Stimulated activated CD8-positive, alpha-beta memory T cell treated with anti-CD3 and anti-CD28 coated beads, Interleukin-7, amount 100 ng/mL, for 1 hour (primary cell): ENCODE data around the gene SLC35F4.
"Not testable (repeated sequence)": the region's sequence is repeated elsewhere in the genome, so short reads cannot be mapped to it uniquely, and the experiment has no call there.

Source experiments
- DNase-seq, 2 donors: peaks; one replicate each; pipeline ENCODE4 v3.0.0-alpha.2; 2020; ENCODE audit warnings: low read depth in 2 of 2

Gene SLC35F4

GRCh38 chr14:57865403-57866198, at the start of gene SLC35F4:
TSS of gene SLC35F4 (minus strand) at chr14:57866092.
- no peak for DNase-seq

- DNase-seq: no peak
Observed at GRCh38 chr14:57909626-57910025, 43.7 kb upstream of the SLC35F4 start.

GRCh38 chr14:57903954-57904353, 38.1 kb upstream of the SLC35F4 start:
- DNase-seq: no peak

GRCh38 chr14:57898837-57899572, 33.1 kb upstream of the SLC35F4 start:
- DNase-seq: no peak

GRCh38 chr14:57897144-57897748, 31.4 kb upstream of the SLC35F4 start:
- no peak for DNase-seq

- no peak for DNase-seq
Observed at GRCh38 chr14:57889245-57889644, 23.4 kb upstream of the SLC35F4 start.

GRCh38 chr14:57884175-57884574, 18.3 kb upstream of the SLC35F4 start:
- DNase-seq: no peak

- no peak for DNase-seq
Observed at GRCh38 chr14:57883061-57883460, 17.2 kb upstream of the SLC35F4 start.

GRCh38 chr14:57879516-57879915, 13.6 kb upstream of the SLC35F4 start:
- no peak for DNase-seq

- no peak for DNase-seq
Observed at GRCh38 chr14:57875985-57876384, 10.1 kb upstream of the SLC35F4 start.

GRCh38 chr14:57875296-57875695, 9.4 kb upstream of the SLC35F4 start:
- DNase-seq: no peak

- DNase-seq: no peak
Observed at GRCh38 chr14:57871459-57872080, 5.7 kb upstream of the SLC35F4 start.

GRCh38 chr14:57870686-57871457, 5.0 kb upstream of the SLC35F4 start:
- no peak for DNase-seq

GRCh38 chr14:57869617-57870016, 3.7 kb upstream of the SLC35F4 start:
- no peak for DNase-seq

- no peak for DNase-seq
Observed at GRCh38 chr14:57866199-57866705, 360 bp upstream of the SLC35F4 start.

- no peak for DNase-seq
Observed at GRCh38 chr14:57865066-57865402, 858 bp downstream of the SLC35F4 start.

- no peak for DNase-seq
Observed at GRCh38 chr14:57864659-57865058, 1.2 kb downstream of the SLC35F4 start.

GRCh38 chr14:57863471-57863870, 2.4 kb downstream of the SLC35F4 start:
- no peak for DNase-seq

- not testable (repeated sequence) for DNase-seq
Observed at GRCh38 chr14:57855666-57856065, 10.2 kb downstream of the SLC35F4 start.

- DNase-seq: no peak
Observed at GRCh38 chr14:57854571-57854970, 11.3 kb downstream of the SLC35F4 start.

- no peak for DNase-seq
Observed at GRCh38 chr14:57851354-57851753, 14.5 kb downstream of the SLC35F4 start.
